Measurements from ENCODE around the gene ITGB5.

DNA sequence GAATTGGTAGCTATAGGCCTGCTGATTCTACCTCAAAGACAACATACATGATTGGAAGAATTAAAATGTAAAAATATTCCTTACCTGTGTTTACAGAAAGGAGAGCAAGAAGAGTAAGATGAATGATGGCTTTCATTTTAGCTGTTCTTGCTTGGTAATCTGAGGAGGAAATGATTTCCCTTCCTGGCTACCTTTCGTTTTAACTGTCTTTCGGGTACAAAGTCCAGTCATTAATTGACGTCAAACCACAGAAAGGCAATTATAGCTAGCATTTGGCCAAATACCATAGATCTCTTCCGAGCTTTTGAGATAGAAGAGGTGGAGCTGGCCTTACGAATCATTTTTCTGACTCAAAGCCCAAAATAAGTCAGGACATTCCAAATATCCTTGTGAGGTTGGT is 47.4 kb upstream of the ITGB5 start, which contains the start of gene MUC13:
- no peak for TF ChIP-seq EZH2 (IDR thresholded peaks at IDR 0.05; ENCODE audit: low read length, unreplicated experiment)
- TF ChIP-seq, protein P1, sequence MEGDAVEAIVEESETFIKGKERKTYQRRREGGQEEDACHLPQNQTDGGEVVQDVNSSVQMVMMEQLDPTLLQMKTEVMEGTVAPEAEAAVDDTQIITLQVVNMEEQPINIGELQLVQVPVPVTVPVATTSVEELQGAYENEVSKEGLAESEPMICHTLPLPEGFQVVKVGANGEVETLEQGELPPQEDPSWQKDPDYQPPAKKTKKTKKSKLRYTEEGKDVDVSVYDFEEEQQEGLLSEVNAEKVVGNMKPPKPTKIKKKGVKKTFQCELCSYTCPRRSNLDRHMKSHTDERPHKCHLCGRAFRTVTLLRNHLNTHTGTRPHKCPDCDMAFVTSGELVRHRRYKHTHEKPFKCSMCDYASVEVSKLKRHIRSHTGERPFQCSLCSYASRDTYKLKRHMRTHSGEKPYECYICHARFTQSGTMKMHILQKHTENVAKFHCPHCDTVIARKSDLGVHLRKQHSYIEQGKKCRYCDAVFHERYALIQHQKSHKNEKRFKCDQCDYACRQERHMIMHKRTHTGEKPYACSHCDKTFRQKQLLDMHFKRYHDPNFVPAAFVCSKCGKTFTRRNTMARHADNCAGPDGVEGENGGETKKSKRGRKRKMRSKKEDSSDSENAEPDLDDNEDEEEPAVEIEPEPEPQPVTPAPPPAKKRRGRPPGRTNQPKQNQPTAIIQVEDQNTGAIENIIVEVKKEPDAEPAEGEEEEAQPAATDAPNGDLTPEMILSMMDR (conservative IDR thresholded peaks at IDR 0.05; ENCODE audit: low read depth, low read length) = no peak
